Stimulated activated naive CD8-positive, alpha-beta T cell treated with anti-CD3 and anti-CD28 coated beads, Interleukin-15, amount 100 ng/mL, for 72 hours (primary cell): Measurements from ENCODE around the gene PLEKHJ1.

Experiments used
- ATAC-seq: fragments of 150-1000 bp; cut with Tn5 transposase; 2 replicates; pipeline ENCODE4 v1.10.0; 2021; ENCODE audit warnings: mild to moderate bottlenecking, moderate library complexity
- DNase-seq, 2 donors: peaks; one replicate each; pipeline ENCODE4 v3.0.0; 2021 to 2022
- H3K27ac Mint-ChIP-seq, 2 donors: one replicate each; pipeline ENCODE4 v1.8.0; 2022; ENCODE audit warnings: mild to moderate bottlenecking in 2 of 2, mixed read lengths in 2 of 2, moderate library complexity in 2 of 2
- H3K27me3 Mint-ChIP-seq: one replicate; pipeline ENCODE4 v1.8.0; 2022; ENCODE audit warnings: mixed read lengths
- H3K4me1 Mint-ChIP-seq: one replicate; pipeline ENCODE4 v1.8.0; 2022; ENCODE audit warnings: mild to moderate bottlenecking, mixed read lengths
- H3K4me3 Mint-ChIP-seq, 2 donors: one replicate each; pipeline ENCODE4 v1.8.0; 2022; ENCODE audit warnings: mild to moderate bottlenecking in 2 of 2, mixed read lengths in 2 of 2, moderate library complexity in 1 of 2
- H3K9me3 Mint-ChIP-seq, 2 donors: one replicate each; pipeline ENCODE4 v1.8.0; 2022; ENCODE audit warnings: mixed read lengths in 2 of 2

Gene PLEKHJ1

DNA sequence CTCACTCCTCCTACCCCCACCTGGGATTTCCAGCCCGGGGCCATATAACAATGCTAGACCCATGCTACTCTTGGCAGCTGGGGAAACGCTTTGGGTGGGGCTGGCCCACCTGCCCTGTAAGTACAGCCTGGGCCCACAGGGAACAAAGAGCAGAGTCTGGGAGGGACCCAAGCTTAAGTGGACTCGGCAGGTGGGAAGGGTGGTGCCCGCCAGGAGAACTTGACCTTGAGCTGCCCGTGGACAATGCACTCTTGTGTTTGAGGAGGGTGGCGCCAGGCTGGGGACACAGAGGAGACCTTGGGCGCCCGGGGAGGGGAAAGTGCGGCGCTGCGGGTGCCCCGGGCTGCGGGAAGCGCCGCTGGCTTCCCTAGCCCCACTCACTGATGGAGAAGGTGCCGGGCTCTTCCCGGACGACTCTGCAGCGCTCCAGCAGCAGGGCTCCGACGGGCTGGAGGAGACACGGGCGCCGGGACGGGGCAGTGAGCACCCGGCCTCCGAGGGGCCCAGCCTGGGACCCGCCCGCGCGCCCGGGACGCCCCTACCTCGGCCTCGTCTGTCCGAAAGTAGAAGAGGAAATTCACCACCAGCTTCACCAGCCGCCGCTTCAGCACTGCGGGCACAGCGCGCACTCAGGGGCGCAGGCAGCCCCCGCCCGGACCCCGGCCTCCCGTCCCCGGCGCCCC lies 607 bp downstream of the PLEKHJ1 start:
- Mint-ChIP-seq H3K27me3 (no peaks in the 10 kb centered on the region), H3K27ac (peak overlapping the region; percentile 94 to 96), H3K4me3 (peak overlapping the region; percentile 96 to 99), H3K4me1 (peaks cover 76% of the 10 kb centered on the region), H3K9me3 (no peaks in the 10 kb centered on the region)
- DNase-seq = peak in 1 of 2 donors; percentile 36
- ATAC-seq = peak; percentile 17

DNA sequence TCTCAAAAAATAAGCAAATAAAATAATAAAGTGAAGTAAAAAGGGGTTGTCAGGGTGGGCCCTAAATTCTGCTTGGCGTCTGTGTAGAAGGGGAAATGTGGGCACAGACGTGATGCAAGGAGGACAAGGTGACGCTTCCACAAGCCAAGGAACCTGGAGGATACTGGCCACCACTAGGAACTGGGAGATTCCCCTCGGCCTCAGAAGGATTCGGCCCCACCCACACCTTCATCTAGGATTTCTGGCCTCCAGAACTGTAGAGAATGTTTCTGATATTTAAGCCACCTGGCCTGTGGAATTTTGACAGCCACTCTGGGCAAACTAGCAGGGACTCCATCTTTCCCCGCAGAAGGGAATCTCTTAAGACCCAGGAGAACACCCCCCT lies 1.1 kb downstream of the PLEKHJ1 start:
- peak overlapping the region; percentile 96 to 99 for H3K4me3 Mint-ChIP-seq
- H3K27ac Mint-ChIP-seq = peak overlapping the region; percentile 94 to 96
- DNase-seq (no peak), ATAC-seq (no peak)
- H3K9me3 Mint-ChIP-seq = no peaks in the 10 kb centered on the region
- H3K27me3 Mint-ChIP-seq = no peaks in the 10 kb centered on the region
- H3K4me1 Mint-ChIP-seq = peaks cover 71% of the 10 kb centered on the region

DNA sequence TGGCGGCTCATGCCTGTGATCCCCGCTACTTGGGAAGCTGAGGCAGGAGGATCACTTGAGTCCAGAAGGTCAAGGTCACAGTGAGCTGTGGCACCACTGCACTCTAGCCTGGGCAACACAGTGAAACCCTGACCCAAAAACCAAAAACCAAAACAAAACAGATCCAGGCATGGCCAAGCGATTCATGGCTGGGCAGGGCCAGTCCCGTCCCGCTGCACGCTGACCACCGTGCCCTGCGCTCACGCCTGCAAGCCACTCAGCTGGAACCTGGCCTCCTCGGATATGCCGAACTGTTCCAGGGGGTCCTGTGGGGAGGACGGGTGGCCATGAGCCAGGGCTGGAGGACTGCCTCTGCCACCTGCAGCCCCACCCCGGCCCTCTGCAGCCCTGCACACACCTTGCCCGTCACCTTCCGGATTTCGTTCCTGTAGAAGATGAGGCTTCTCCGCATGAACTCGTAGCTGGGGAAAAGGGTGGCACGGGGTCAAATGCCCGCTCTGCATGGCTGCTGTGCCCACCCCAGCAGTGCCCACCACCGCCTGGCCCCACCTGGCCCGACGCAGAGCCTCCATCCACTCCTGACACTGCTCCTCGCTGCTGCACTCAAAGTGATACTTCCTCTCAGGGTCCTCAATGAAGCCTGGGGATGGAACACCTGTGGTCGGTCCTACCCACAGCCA lies 2.4 kb downstream of the PLEKHJ1 start:
- Mint-ChIP-seq H3K9me3 (no peaks in the 10 kb centered on the region), H3K27ac (peak overlapping the region in 1 of 2 donors; percentile 68), H3K4me3 (peak overlapping the region in 1 of 2 donors; percentile 96), H3K27me3 (no peaks in the 10 kb centered on the region), H3K4me1 (peaks cover 58% of the 10 kb centered on the region)
- DNase-seq (no peak), ATAC-seq (no peak)

DNA sequence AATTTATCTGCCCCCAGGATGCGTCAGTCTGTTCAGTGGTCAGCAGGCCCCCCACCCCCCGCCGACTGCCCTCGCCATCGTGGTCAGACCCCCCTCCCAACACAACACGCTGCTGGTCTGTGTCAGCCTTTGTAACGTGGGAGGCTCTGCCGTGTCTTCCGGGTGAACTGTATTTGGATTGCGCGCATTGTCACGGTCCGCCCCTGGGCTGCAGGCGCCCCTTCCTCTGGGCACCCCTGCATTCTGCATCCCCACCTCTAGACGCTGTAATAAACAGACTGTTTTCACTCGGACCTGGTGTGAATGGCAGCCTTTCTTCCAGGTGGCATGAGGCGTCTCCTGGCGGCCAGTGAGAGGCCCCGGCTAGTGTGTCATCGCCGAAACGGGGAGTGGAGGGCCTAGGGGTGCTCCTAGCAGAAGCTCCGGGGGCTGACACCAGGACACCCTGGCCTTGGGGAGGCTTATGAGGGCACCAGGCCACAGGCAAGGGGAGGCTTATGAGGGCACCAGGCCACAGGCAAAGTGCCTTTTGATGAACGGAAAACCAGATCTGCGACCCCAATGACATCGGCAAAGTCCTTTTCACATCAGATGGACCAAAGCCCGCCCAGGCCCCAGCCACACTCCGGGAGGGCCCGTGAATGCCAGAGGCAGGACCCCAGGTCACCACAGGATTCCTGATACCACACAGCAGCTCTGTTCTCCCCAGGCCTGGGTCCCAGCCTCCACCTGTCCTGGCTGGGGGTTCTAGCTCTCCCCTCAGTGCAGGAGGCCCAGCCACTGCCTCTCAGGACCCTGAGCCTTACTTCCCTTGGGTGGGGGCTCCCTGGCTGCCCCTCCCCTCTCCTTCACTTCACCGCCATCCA lies 3.6 kb downstream of the PLEKHJ1 start:
- peak overlapping the region; percentile 50 to 81 for H3K27ac Mint-ChIP-seq
- H3K4me1 Mint-ChIP-seq = peaks cover 46% of the 10 kb centered on the region
- ATAC-seq (no peak), DNase-seq (no peak)
- H3K4me3 Mint-ChIP-seq = peak overlapping the region in 1 of 2 donors; percentile 13
- no peaks in the 10 kb centered on the region for H3K27me3 Mint-ChIP-seq
- H3K9me3 Mint-ChIP-seq = no peaks in the 10 kb centered on the region

DNA sequence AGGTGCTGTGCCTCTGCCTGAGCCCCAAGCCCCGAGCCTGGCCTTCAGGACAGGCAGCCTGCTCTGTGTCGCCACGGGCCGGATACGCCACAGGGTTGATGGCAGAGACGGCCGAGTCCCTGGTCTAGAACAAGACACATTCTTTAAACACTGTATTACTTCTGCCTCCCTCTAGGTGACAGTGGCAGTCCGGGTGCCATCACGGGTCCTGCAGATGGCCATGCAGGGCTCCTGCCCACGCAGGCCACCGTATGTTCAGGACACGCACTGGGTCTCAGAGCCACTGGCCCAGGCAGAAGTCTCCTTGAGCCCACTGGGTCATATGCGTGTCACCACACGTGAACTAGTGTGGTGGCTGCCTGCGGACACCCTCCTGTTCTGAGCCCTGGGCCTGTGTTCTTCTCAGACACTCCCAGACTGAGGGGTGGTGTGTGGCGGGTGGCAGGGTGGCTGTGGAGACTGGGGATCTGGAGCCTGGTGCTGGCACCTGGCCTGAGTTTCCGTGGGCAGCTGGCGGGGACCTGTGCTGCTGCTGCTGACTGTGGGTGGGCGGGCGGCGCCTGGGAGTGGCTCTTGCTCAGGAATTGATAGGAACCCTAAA lies 4.4 kb downstream of the PLEKHJ1 start:
- ATAC-seq (no peak), DNase-seq (no peak)
- H3K9me3 Mint-ChIP-seq = no peaks in the 10 kb centered on the region
- H3K4me1 Mint-ChIP-seq = peaks cover 42% of the 10 kb centered on the region
- no peaks in the 10 kb centered on the region for H3K27me3 Mint-ChIP-seq
- no peak overlapping the region for H3K4me3 Mint-ChIP-seq
- peak overlapping the region in 1 of 2 donors; percentile 67 for H3K27ac Mint-ChIP-seq

- H3K4me1 Mint-ChIP-seq = peaks cover 35% of the 10 kb centered on the region
- DNase-seq (no peak), ATAC-seq (no peak)
- H3K27ac Mint-ChIP-seq = peak overlapping the region in 1 of 2 donors; percentile 34
- no peaks in the 10 kb centered on the region for H3K9me3 Mint-ChIP-seq
- no peaks in the 10 kb centered on the region for H3K27me3 Mint-ChIP-seq
- H3K4me3 Mint-ChIP-seq = no peak overlapping the region
These were observed 5.2 kb downstream of the PLEKHJ1 start for GRCh38 chr19:2230807-2231533.

- no peaks in the 10 kb centered on the region for H3K9me3 Mint-ChIP-seq
- H3K4me1 Mint-ChIP-seq = peaks cover 30% of the 10 kb centered on the region
- no peak for ATAC-seq
- no peak overlapping the region for H3K4me3 Mint-ChIP-seq
- H3K27ac Mint-ChIP-seq = peak overlapping the region in 1 of 2 donors; percentile 80
- no peak for DNase-seq
- no peaks in the 10 kb centered on the region for H3K27me3 Mint-ChIP-seq
These were observed 6.0 kb downstream of the PLEKHJ1 start for GRCh38 chr19:2230033-2230531.

GRCh38 chr19:2229103-2230032 lies 6.8 kb downstream of the PLEKHJ1 start:
- no peak for DNase-seq
- H3K4me3 Mint-ChIP-seq = no peak overlapping the region
- peaks cover 23% of the 10 kb centered on the region for H3K4me1 Mint-ChIP-seq
- H3K9me3 Mint-ChIP-seq = no peaks in the 10 kb centered on the region
- peak overlapping the region; percentile 43 to 77 for H3K27ac Mint-ChIP-seq
- H3K27me3 Mint-ChIP-seq = no peaks in the 10 kb centered on the region
- no peak for ATAC-seq

GRCh38 chr19:2228157-2229030 lies 7.7 kb downstream of the PLEKHJ1 start:
- H3K4me1 Mint-ChIP-seq = peaks cover 22% of the 10 kb centered on the region
- no peak for DNase-seq
- no peaks in the 10 kb centered on the region for H3K27me3 Mint-ChIP-seq
- H3K4me3 Mint-ChIP-seq = no peak overlapping the region
- H3K27ac Mint-ChIP-seq = peak overlapping the region; percentile 43 to 78
- peak; percentile 17 for ATAC-seq
- H3K9me3 Mint-ChIP-seq = no peaks in the 10 kb centered on the region

GRCh38 chr19:2227415-2228156 lies 8.5 kb downstream of the PLEKHJ1 start:
- H3K4me1 Mint-ChIP-seq = peaks cover 19% of the 10 kb centered on the region
- ATAC-seq (peak; percentile 29), DNase-seq (no peak)
- H3K9me3 Mint-ChIP-seq = no peaks in the 10 kb centered on the region
- H3K27me3 Mint-ChIP-seq = no peaks in the 10 kb centered on the region
- no peak overlapping the region for H3K4me3 Mint-ChIP-seq
- H3K27ac Mint-ChIP-seq = peak overlapping the region in 1 of 2 donors; percentile 67

DNA sequence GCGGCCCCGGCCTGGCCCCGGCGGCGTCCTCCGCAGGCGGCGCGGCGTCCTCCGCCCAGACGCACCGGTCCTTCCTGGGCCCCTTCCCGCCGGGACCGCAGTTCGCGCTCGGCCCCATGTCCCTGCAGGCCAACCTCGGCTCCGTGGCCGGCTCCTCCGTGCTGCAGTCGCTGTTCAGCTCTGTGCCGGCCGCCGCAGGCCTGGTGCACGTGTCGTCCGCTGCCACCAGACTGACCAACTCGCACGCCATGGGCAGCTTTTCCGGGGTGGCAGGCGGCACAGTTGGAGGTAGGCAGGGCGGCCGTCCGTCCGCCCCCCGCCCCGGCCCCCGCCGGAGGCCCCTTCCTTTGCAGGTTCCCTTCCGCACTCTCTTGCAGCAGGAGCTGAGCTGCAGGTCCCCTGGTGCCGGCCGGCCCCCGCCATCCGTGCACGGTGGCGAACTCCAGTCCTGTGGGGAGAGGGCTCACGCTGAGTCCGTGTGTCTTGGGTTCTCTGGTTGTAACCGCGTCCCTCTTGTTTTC lies 9.2 kb downstream of the PLEKHJ1 start:
- Mint-ChIP-seq H3K27ac (peak overlapping the region in 1 of 2 donors; percentile 63), H3K27me3 (no peaks in the 10 kb centered on the region), H3K4me3 (no peak overlapping the region), H3K9me3 (no peaks in the 10 kb centered on the region), H3K4me1 (peaks cover 17% of the 10 kb centered on the region)
- ATAC-seq (no peak), DNase-seq (no peak)

DNA sequence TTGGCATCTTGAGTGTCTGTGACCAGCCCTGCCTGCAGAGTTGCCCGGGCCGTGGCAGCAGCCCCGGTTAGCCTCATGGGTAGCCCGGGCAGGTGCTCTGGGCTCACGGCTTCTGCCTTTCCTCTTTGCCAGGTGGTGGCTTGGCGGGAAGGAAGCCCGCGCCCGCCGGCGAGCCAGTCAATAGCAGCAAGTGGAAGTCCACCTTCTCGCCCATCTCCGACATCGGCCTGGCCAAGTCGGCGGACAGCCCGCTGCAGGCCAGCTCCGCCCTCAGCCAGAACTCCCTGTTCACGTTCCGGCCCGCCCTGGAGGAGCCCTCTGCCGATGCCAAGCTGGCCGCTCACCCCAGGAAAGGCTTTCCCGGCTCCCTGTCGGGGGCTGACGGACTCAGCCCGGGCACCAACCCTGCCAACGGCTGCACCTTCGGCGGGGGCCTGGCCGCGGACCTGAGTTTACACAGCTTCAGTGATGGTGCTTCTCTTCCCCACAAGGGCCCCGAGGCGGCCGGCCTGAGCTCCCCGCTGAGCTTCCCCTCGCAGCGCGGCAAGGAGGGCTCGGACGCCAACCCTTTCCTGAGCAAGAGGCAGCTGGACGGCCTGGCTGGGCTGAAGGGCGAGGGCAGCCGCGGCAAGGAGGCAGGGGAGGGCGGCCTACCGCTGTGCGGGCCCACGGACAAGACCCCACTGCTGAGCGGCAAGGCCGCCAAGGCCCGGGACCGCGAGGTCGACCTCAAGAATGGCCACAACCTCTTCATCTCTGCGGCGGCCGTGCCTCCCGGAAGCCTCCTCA lies 9.9 kb downstream of the PLEKHJ1 start:
- ATAC-seq (no peak), DNase-seq (no peak)
- H3K4me3 Mint-ChIP-seq = no peak overlapping the region
- peaks cover 17% of the 10 kb centered on the region for H3K4me1 Mint-ChIP-seq
- no peak overlapping the region for H3K27ac Mint-ChIP-seq
- H3K27me3 Mint-ChIP-seq = no peaks in the 10 kb centered on the region
- no peaks in the 10 kb centered on the region for H3K9me3 Mint-ChIP-seq
